HG02973 (cell line): ENCODE measurements around the gene CACNG6.

Experiments used
- ATAC-seq: cut with Tn5 transposase; IDR thresholded peaks from one replicate; pipeline ENCODE4 v1.9.1; 2021; ENCODE audit warnings: moderate library complexity; ENCODE audit not compliant: unreplicated experiment

CACNG6 gene

GRCh38 chr19:54040003-54040402 is 48.6 kb downstream of the CACNG6 start:
- no peak for ATAC-seq

- ATAC-seq: no peak
These were observed 50.7 kb downstream of the CACNG6 start for GRCh38 chr19:54041969-54042606.

GRCh38 chr19:54042989-54043388 is 51.6 kb downstream of the CACNG6 start:
- no peak for ATAC-seq

- ATAC-seq: no peak
These were observed 54.3 kb downstream of the CACNG6 start for GRCh38 chr19:54045771-54046170.

- ATAC-seq: no peak
These were observed 56.2 kb downstream of the CACNG6 start for GRCh38 chr19:54047616-54048015.
